Measurements from ENCODE around the gene AASS.

AASS gene

GRCh38 chr7:122046402-122046801, 97.6 kb downstream of the AASS start:
- H4K91ac ChIP-seq (ENCODE audit: low read depth, low read length, poor library complexity) = no peak overlapping the region
- H3K23ac ChIP-seq (ENCODE audit: low read depth, low read length, poor library complexity) = no peak overlapping the region
- no CpG with 5 or more reads among the region's 3 CpGs for WGBS, 2 donors (ENCODE audit: extremely low coverage in 2 of 2, insufficient read length in 2 of 2, insufficient replicate concordance in 1 of 2)
- no peak overlapping the region for H3K4me2 ChIP-seq (ENCODE audit: insufficient read depth, low read length, poor library complexity, severe bottlenecking)
- H2BK15ac ChIP-seq (ENCODE audit: low read length) = no peak overlapping the region
- H3K4me3 ChIP-seq (ENCODE audit: low read length in 2 of 2) = no peak overlapping the region
- H2BK120ac ChIP-seq (ENCODE audit: low read depth, low read length) = no peak overlapping the region
- no peak overlapping the region for H2BK12ac ChIP-seq (ENCODE audit: low read length)
- no peak for DNase-seq (ENCODE audit: low spot score)
- H3K9ac ChIP-seq (ENCODE audit: low read depth, low read length, poor library complexity) = no peak overlapping the region
- no peak overlapping the region for H3K4ac ChIP-seq (ENCODE audit: low read length)
- H3K79me1 ChIP-seq (ENCODE audit: low read depth, low read length) = no peaks in the 10 kb centered on the region
- H3K27me3 ChIP-seq (ENCODE audit: control insufficient read depth in 3 of 3, insufficient read depth in 3 of 3, low read depth in 1 of 3, low read length in 3 of 3) = no peaks in the 10 kb centered on the region
- H2AK5ac ChIP-seq (ENCODE audit: low read depth, low read length) = no peak overlapping the region
- no peak overlapping the region for H4K8ac ChIP-seq (ENCODE audit: low read depth, low read length)
- no peak overlapping the region for H2AFZ ChIP-seq (ENCODE audit: low read length)
- H2BK5ac ChIP-seq (ENCODE audit: low read length) = no peak overlapping the region
- no peak overlapping the region for H3K18ac ChIP-seq (ENCODE audit: low read length)
- H3K36me3 ChIP-seq (replicated peaks in 1 of 2; ENCODE audit: control insufficient read depth in 2 of 2, insufficient read depth in 2 of 2, low read length in 2 of 2) = peaks cover 22 to 100% of the 10 kb centered on the region in 2 donors
- H3K14ac ChIP-seq (ENCODE audit: low read length) = no peak overlapping the region
- H3K4me1 ChIP-seq (ENCODE audit: control insufficient read depth in 2 of 2, insufficient read depth in 1 of 2, low read depth in 1 of 2, low read length in 2 of 2) = no peaks in the 10 kb centered on the region
- H3K27ac ChIP-seq (replicated peaks; ENCODE audit: low read length) = no peak overlapping the region
- no peaks in the 10 kb centered on the region for H3K9me3 ChIP-seq (replicated peaks in 1 of 2; ENCODE audit: control insufficient read depth in 2 of 2, insufficient read depth in 1 of 2, low read depth in 1 of 2, low read length in 2 of 2)

DNA sequence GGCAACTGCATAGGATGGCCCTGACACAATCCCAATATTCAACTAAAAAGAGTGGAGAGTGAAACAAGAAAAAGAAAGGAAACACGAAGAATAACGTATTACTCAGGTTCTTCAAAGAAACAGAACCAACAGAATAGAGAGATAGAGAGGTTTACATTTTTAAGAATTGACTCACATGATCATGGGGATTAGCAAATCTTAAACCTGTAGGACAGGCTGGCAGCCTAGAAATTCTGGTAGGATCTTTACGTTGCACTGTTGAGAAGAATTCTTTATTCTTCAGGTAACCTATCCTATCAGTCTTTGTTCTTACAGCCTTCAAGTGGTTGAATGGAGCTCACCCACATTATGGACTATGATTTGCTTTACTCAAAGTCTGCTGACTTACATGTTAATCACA, 103.9 kb downstream of the AASS start:
- Histone ChIP-seq H2AFZ (ENCODE audit: low read length) (no peak overlapping the region), H3K79me1 (ENCODE audit: low read depth, low read length) (no peaks in the 10 kb centered on the region), H3K14ac (ENCODE audit: low read length) (no peak overlapping the region), H3K27ac (replicated peaks; ENCODE audit: low read length) (no peak overlapping the region), H3K23ac (ENCODE audit: low read depth, low read length, poor library complexity) (no peak overlapping the region), H3K27me3 (ENCODE audit: control insufficient read depth in 3 of 3, insufficient read depth in 3 of 3, low read depth in 1 of 3, low read length in 3 of 3) (no peaks in the 10 kb centered on the region), H3K9ac (ENCODE audit: low read depth, low read length, poor library complexity) (no peak overlapping the region), H4K91ac (ENCODE audit: low read depth, low read length, poor library complexity) (no peak overlapping the region), H2BK15ac (ENCODE audit: low read length) (no peak overlapping the region), H2BK120ac (ENCODE audit: low read depth, low read length) (no peak overlapping the region), H2BK5ac (ENCODE audit: low read length) (no peak overlapping the region), H3K9me3 (replicated peaks in 1 of 2; ENCODE audit: control insufficient read depth in 2 of 2, insufficient read depth in 1 of 2, low read depth in 1 of 2, low read length in 2 of 2) (no peaks in the 10 kb centered on the region), H3K4me1 (ENCODE audit: control insufficient read depth in 2 of 2, insufficient read depth in 1 of 2, low read depth in 1 of 2, low read length in 2 of 2) (no peaks in the 10 kb centered on the region), H2AK5ac (ENCODE audit: low read depth, low read length) (no peak overlapping the region), H3K18ac (ENCODE audit: low read length) (no peak overlapping the region), H4K8ac (ENCODE audit: low read depth, low read length) (no peak overlapping the region), H3K36me3 (replicated peaks in 1 of 2; ENCODE audit: control insufficient read depth in 2 of 2, insufficient read depth in 2 of 2, low read length in 2 of 2) (peaks cover 28 to 99% of the 10 kb centered on the region in 2 donors), H2BK12ac (ENCODE audit: low read length) (no peak overlapping the region), H3K4ac (ENCODE audit: low read length) (no peak overlapping the region), H3K4me2 (ENCODE audit: insufficient read depth, low read length, poor library complexity, severe bottlenecking) (no peak overlapping the region), H3K4me3 (ENCODE audit: low read length in 2 of 2) (no peak overlapping the region)
- DNase-seq (ENCODE audit: low spot score) = no peak
- WGBS, 2 donors (ENCODE audit: extremely low coverage in 2 of 2, insufficient read length in 2 of 2, insufficient replicate concordance in 1 of 2) = no CpG with 5 or more reads among the region's 3 CpGs

GRCh38 chr7:122038904-122039303, 105.1 kb downstream of the AASS start:
- Histone ChIP-seq H3K27me3 (ENCODE audit: control insufficient read depth in 3 of 3, insufficient read depth in 3 of 3, low read depth in 1 of 3, low read length in 3 of 3) (no peaks in the 10 kb centered on the region), H3K9me3 (replicated peaks in 1 of 2; ENCODE audit: control insufficient read depth in 2 of 2, insufficient read depth in 1 of 2, low read depth in 1 of 2, low read length in 2 of 2) (no peaks in the 10 kb centered on the region), H2BK120ac (ENCODE audit: low read depth, low read length) (no peak overlapping the region), H3K79me1 (ENCODE audit: low read depth, low read length) (no peaks in the 10 kb centered on the region), H3K18ac (ENCODE audit: low read length) (no peak overlapping the region), H3K4me1 (ENCODE audit: control insufficient read depth in 2 of 2, insufficient read depth in 1 of 2, low read depth in 1 of 2, low read length in 2 of 2) (no peaks in the 10 kb centered on the region), H2AFZ (ENCODE audit: low read length) (no peak overlapping the region), H3K14ac (ENCODE audit: low read length) (no peak overlapping the region), H3K4me3 (ENCODE audit: low read length in 2 of 2) (no peak overlapping the region), H3K4ac (ENCODE audit: low read length) (no peak overlapping the region), H3K9ac (ENCODE audit: low read depth, low read length, poor library complexity) (no peak overlapping the region), H4K91ac (ENCODE audit: low read depth, low read length, poor library complexity) (no peak overlapping the region), H3K36me3 (replicated peaks in 1 of 2; ENCODE audit: control insufficient read depth in 2 of 2, insufficient read depth in 2 of 2, low read length in 2 of 2) (peaks cover 24 to 99% of the 10 kb centered on the region in 2 donors), H2BK12ac (ENCODE audit: low read length) (no peak overlapping the region), H2BK5ac (ENCODE audit: low read length) (no peak overlapping the region), H4K8ac (ENCODE audit: low read depth, low read length) (no peak overlapping the region), H3K4me2 (ENCODE audit: insufficient read depth, low read length, poor library complexity, severe bottlenecking) (no peak overlapping the region), H3K27ac (replicated peaks; ENCODE audit: low read length) (no peak overlapping the region), H2BK15ac (ENCODE audit: low read length) (no peak overlapping the region), H3K23ac (ENCODE audit: low read depth, low read length, poor library complexity) (no peak overlapping the region), H2AK5ac (ENCODE audit: low read depth, low read length) (no peak overlapping the region)
- no CpG with 5 or more reads among the region's 3 CpGs for WGBS, 2 donors (ENCODE audit: extremely low coverage in 2 of 2, insufficient read length in 2 of 2, insufficient replicate concordance in 1 of 2)
- DNase-seq (ENCODE audit: low spot score) = no peak

DNA sequence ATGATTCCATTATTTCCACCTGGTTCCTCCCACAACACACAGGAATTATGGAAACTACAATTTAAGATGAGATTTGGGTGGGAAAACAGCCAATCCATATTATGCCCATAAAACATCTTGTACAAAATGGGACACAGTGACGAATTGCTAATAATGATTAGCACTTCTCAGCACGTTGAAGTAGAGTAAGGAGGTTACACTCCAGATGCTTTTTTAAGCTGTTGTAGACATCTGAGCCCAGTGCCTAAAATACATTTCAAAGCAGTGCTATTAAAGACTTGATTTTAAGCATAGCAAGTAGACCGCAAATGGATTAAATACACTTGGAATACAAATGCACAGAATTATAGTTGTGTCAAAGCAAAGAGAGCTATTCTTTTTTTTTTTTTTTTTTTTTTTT, 105.9 kb downstream of the AASS start:
- Histone ChIP-seq H2AFZ (ENCODE audit: low read length) (no peak overlapping the region), H3K79me1 (ENCODE audit: low read depth, low read length) (no peaks in the 10 kb centered on the region), H2AK5ac (ENCODE audit: low read depth, low read length) (no peak overlapping the region), H3K4me1 (ENCODE audit: control insufficient read depth in 2 of 2, insufficient read depth in 1 of 2, low read depth in 1 of 2, low read length in 2 of 2) (no peaks in the 10 kb centered on the region), H2BK15ac (ENCODE audit: low read length) (no peak overlapping the region), H3K18ac (ENCODE audit: low read length) (no peak overlapping the region), H3K23ac (ENCODE audit: low read depth, low read length, poor library complexity) (no peak overlapping the region), H4K91ac (ENCODE audit: low read depth, low read length, poor library complexity) (no peak overlapping the region), H2BK120ac (ENCODE audit: low read depth, low read length) (no peak overlapping the region), H3K14ac (ENCODE audit: low read length) (no peak overlapping the region), H3K9ac (ENCODE audit: low read depth, low read length, poor library complexity) (no peak overlapping the region), H3K4ac (ENCODE audit: low read length) (no peak overlapping the region), H3K4me2 (ENCODE audit: insufficient read depth, low read length, poor library complexity, severe bottlenecking) (no peak overlapping the region), H3K27ac (replicated peaks; ENCODE audit: low read length) (no peak overlapping the region), H3K9me3 (replicated peaks in 1 of 2; ENCODE audit: control insufficient read depth in 2 of 2, insufficient read depth in 1 of 2, low read depth in 1 of 2, low read length in 2 of 2) (no peaks in the 10 kb centered on the region), H3K36me3 (replicated peaks in 1 of 2; ENCODE audit: control insufficient read depth in 2 of 2, insufficient read depth in 2 of 2, low read length in 2 of 2) (peaks cover 22 to 99% of the 10 kb centered on the region in 2 donors), H2BK12ac (ENCODE audit: low read length) (no peak overlapping the region), H4K8ac (ENCODE audit: low read depth, low read length) (no peak overlapping the region), H3K27me3 (ENCODE audit: control insufficient read depth in 3 of 3, insufficient read depth in 3 of 3, low read depth in 1 of 3, low read length in 3 of 3) (no peaks in the 10 kb centered on the region), H3K4me3 (ENCODE audit: low read length in 2 of 2) (no peak overlapping the region), H2BK5ac (ENCODE audit: low read length) (no peak overlapping the region)
- DNase-seq (ENCODE audit: low spot score) = no peak
- WGBS, 2 donors (ENCODE audit: extremely low coverage in 2 of 2, insufficient read length in 2 of 2, insufficient replicate concordance in 1 of 2) = no CpG with 5 or more reads among the region's 3 CpGs
